B cell (primary cell): ENCODE results near the gene AGAP1. TPM values are rescaled to one million over a fixed set of nuclear protein-coding genes. Genes with fewer than 3 reads are reported as not detected.

Source experiments
- ATAC-seq: fragments of 200-7000 bp; cut with Tn5 transposase; one replicate; pipeline ENCODE4 v1.10.0; 2021; ENCODE audit warnings: low read depth, mild to moderate bottlenecking, moderate number of reproducible peaks, moderate library complexity
- CTCF ChIA-PET: fragments of 350-600 bp; sonication (Branson Sonifier 250); formaldehyde crosslinking; loops from one replicate; lab custom pipeline; 2021; ENCODE audit warnings: antibody characterized with exemption, inconsistent platforms; lab: Charles Lee
- POLR2A ChIA-PET: fragments of 350-600 bp; sonication (Branson Sonifier 250); formaldehyde crosslinking; loops from one replicate; lab custom pipeline; 2021; ENCODE audit warnings: antibody characterized with exemption; lab: Charles Lee
- DNase-seq: peaks from one replicate; pipeline ENCODE4 v3.0.0; 2013
- H2AFZ ChIP-seq: 2 replicates; pipeline ENCODE4 v1.6.1; 2012; ENCODE audit warnings: mild to moderate bottlenecking, low read depth, low read length; ENCODE audit not compliant: insufficient read depth, poor library complexity, severe bottlenecking
- H3K27ac ChIP-seq, 2 donors: 1 replicate in 1 of 2; 2 replicates in 1 of 2; pipeline ENCODE4 v1.5.1; 2012 to 2013; ENCODE audit warnings: low read length in 2 of 2, mild to moderate bottlenecking in 2 of 2, moderate library complexity in 1 of 2
- H3K27me3 ChIP-seq, 4 experiments: fragments of 200-600 bp in 1 of 4; sonication (generic) in 1 of 4; replicated peaks in 1 of 4; 1 replicate in 2 of 4; 2 replicates in 2 of 4; pipeline versions ENCODE4 v1.6.1 to v1.7.0; 2013 to 2016; ENCODE audit warnings: low read length in 3 of 4, mild to moderate bottlenecking in 2 of 4, mixed read lengths in 1 of 4, moderate library complexity in 1 of 4; ENCODE audit not compliant: insufficient read depth in 4 of 4, control insufficient read depth in 3 of 4; ENCODE audit errors: control extremely low read depth in 1 of 4
- H3K36me3 ChIP-seq, 2 experiments: replicated peaks in 1 of 2; 1 replicate in 1 of 2; 2 replicates in 1 of 2; pipeline versions ENCODE4 v1.6.1 to v1.7.1; 2013; ENCODE audit warnings: low read length in 1 of 2; ENCODE audit not compliant: insufficient read depth in 2 of 2, control insufficient read depth in 1 of 2; ENCODE audit errors: control extremely low read depth in 1 of 2, extremely low read depth in 1 of 2
- H3K4me1 ChIP-seq, 2 donors: fragments of 200-600 bp in 1 of 2; sonication (generic) in 1 of 2; 1 replicate in 1 of 2; 2 replicates in 1 of 2; pipeline versions ENCODE4 v1.5.1 to v1.6.1; 2013 to 2017; ENCODE audit warnings: low read length in 2 of 2; ENCODE audit not compliant: control insufficient read depth in 2 of 2, insufficient read depth in 2 of 2
- H3K4me2 ChIP-seq: replicated peaks from 2 replicates; pipeline ENCODE3; 2012; ENCODE audit warnings: mild to moderate bottlenecking, low read depth, low read length; ENCODE audit not compliant: poor library complexity, severe bottlenecking
- H3K4me3 ChIP-seq, 5 experiments: fragments of 200-600 bp in 1 of 5; sonication (generic) in 1 of 5; 1 replicate in 3 of 5; 2 replicates in 2 of 5; pipeline versions ENCODE4 v1.5.1 to v1.7.0; 2011 to 2016; ENCODE audit warnings: low read length in 4 of 5, mild to moderate bottlenecking in 4 of 5, low read depth in 2 of 5, control low read depth in 1 of 5, moderate library complexity in 1 of 5; ENCODE audit not compliant: insufficient read depth in 1 of 5; ENCODE audit errors: control extremely low read depth in 1 of 5, extremely low read depth in 1 of 5
- H3K79me2 ChIP-seq: fragments of 200-600 bp; sonication (generic); one replicate; pipeline ENCODE4 v1.6.0; 2016; ENCODE audit warnings: low read length; ENCODE audit not compliant: control insufficient read depth, insufficient read depth
- H3K9ac ChIP-seq: fragments of 200-600 bp; sonication (generic); 2 replicates; pipeline ENCODE4 v1.6.1; 2017; ENCODE audit warnings: mild to moderate bottlenecking, low read length, moderate library complexity
- H3K9me3 ChIP-seq, 3 donors: one replicate each; pipeline versions ENCODE4 v1.6.1 to v1.7.1; 2013; ENCODE audit warnings: low read length in 2 of 3; ENCODE audit not compliant: control insufficient read depth in 2 of 3, insufficient read depth in 1 of 3; ENCODE audit errors: control extremely low read depth in 1 of 3
- H4K20me1 ChIP-seq: 2 replicates; pipeline ENCODE4 v1.6.0; 2012; ENCODE audit warnings: mild to moderate bottlenecking, low read length; ENCODE audit not compliant: insufficient read depth, control insufficient read depth, poor library complexity, severe bottlenecking
- H3K27ac Mint-ChIP-seq: one replicate; pipeline ENCODE4 v1.8.0; 2021; ENCODE audit warnings: mixed read lengths
- H3K27me3 Mint-ChIP-seq: one replicate; pipeline ENCODE4 v1.8.0; 2021; ENCODE audit warnings: mixed read lengths
- H3K4me1 Mint-ChIP-seq: one replicate; pipeline ENCODE4 v1.8.0; 2021; ENCODE audit warnings: mixed read lengths
- H3K4me3 Mint-ChIP-seq: one replicate; pipeline ENCODE4 v1.8.0; 2021; ENCODE audit warnings: mixed read lengths
- H3K9me3 Mint-ChIP-seq: one replicate; pipeline ENCODE4 v1.8.0; 2022; ENCODE audit warnings: mixed read lengths; ENCODE audit not compliant: insufficient read depth
- CTCF ChIP-seq: fragments of 200-600 bp; IDR thresholded peaks from one replicate; pipeline ENCODE4 v1.8.0; 2022; ENCODE audit warnings: antibody characterized with exemption, mild to moderate bottlenecking
- EZH2 ChIP-seq: IDR thresholded peaks from 2 replicates; pipeline ENCODE4 v1.6.1; 2012; ENCODE audit warnings: borderline replicate concordance, low read depth, mild to moderate bottlenecking, moderate library complexity, low read length; ENCODE audit not compliant: insufficient read depth, poor library complexity, severe bottlenecking
- WGBS: methylation state at CpG from one replicate; pipeline ENCODE4 v1.1.5; 2013; ENCODE audit warnings: missing lambda C conversion rate; ENCODE audit not compliant: insufficient coverage; 5-methylcytosine and 5-hydroxymethylcytosine counted together
- intact Hi-C: fragments of 100-400 bp; cut with micrococcal nuclease; formaldehyde crosslinking; loops from one replicate; pipeline ENCODE4 v1.10.0; 2022
- polyA plus RNA-seq: library from polyadenylated mRNA; depleted of rRNA; stranded (reverse); fragments of >200 nt; gene quantifications from 2 replicates; pipeline ENCODE4 v1.2.3, GENCODE V29; 2012
- total RNA-seq, 2 donors: library from RNA; stranded (reverse); fragments of 120-200 nt in 1 of 2; gene quantifications; 1 replicate in 1 of 2; 2 replicates in 1 of 2; pipeline versions ENCODE4 v1.2.3 to v1.2.4, GENCODE V29; 2013 to 2022

Gene AGAP1
- total and polyA plus RNA-seq, 2 donors (not counting 1 experiment from before 2014, with no cell fraction given), result 0.01 TPM; not detected in 1

GRCh38 chr2:235618039-235618438 lies 124.2 kb downstream of the AGAP1 start:
- peaks cover 12% of the 10 kb centered on the region for H3K27me3 Mint-ChIP-seq
- CTCF ChIA-PET, result interaction anchor here (0.6 kb wide), 1 partner anchor 17 kb away, joined by 3 read pairs; no protein-coding TSS in a partner anchor
- H3K4me3 Mint-ChIP-seq, result no peak overlapping the region
- peaks cover 4% of the 10 kb centered on the region for H3K4me1 Mint-ChIP-seq
- Histone ChIP-seq H3K4me3 (no peak overlapping the region), H3K4me2 (no peak overlapping the region), H3K27ac (no peak overlapping the region), H3K9me3 (peaks cover 0 to 8% (median 0%) of the 10 kb centered on the region in 3 donors), H3K4me1 (no peaks in the 10 kb centered on the region), H4K20me1 (no peaks in the 10 kb centered on the region), H3K27me3 (no peaks in the 10 kb centered on the region), H3K9ac (no peak overlapping the region), H3K36me3 (no peaks in the 10 kb centered on the region), H2AFZ (no peak overlapping the region), H3K79me2 (no peaks in the 10 kb centered on the region)
- POLR2A ChIA-PET, result no interaction called here
- H3K27ac Mint-ChIP-seq, result no peak overlapping the region
- ATAC-seq (no peak), DNase-seq (no peak)
- no peak for TF ChIP-seq CTCF
- intact Hi-C loops, result no loop called here
- H3K9me3 Mint-ChIP-seq, result peaks cover 3% of the 10 kb centered on the region
- WGBS, result 100% methylated on average over 1 of the region's 7 CpGs

GRCh38 chr2:235619544-235619943 lies 125.7 kb downstream of the AGAP1 start:
- WGBS, result 98% methylated on average over 6 of the region's 6 CpGs
- no peaks in the 10 kb centered on the region for H3K27me3 ChIP-seq
- intact Hi-C loops, result no loop called here
- H4K20me1 ChIP-seq, result no peaks in the 10 kb centered on the region
- Mint-ChIP-seq H3K27ac (no peak overlapping the region), H3K4me1 (no peaks in the 10 kb centered on the region), H3K4me3 (no peak overlapping the region), H3K27me3 (peaks cover 10% of the 10 kb centered on the region), H3K9me3 (peaks cover 6% of the 10 kb centered on the region)
- TF ChIP-seq CTCF (no peak), EZH2 (no peak)
- no peak for ATAC-seq
- no peak overlapping the region for H3K4me3 ChIP-seq
- H3K4me2 ChIP-seq, result no peak overlapping the region
- DNase-seq, result no peak
- H3K27ac ChIP-seq, result no peak overlapping the region
- peaks cover 0 to 8% (median 0%) of the 10 kb centered on the region in 3 donors for H3K9me3 ChIP-seq
- no peak overlapping the region for H2AFZ ChIP-seq
- ChIA-PET POLR2A (no interaction called here), CTCF (no interaction called here)
- no peaks in the 10 kb centered on the region for H3K4me1 ChIP-seq
- H3K79me2 ChIP-seq, result no peaks in the 10 kb centered on the region
- no peaks in the 10 kb centered on the region for H3K36me3 ChIP-seq
- no peak overlapping the region for H3K9ac ChIP-seq
